HG03460 (cell line): Measurements from ENCODE around the gene ST6GALNAC4.

Source experiments
- ATAC-seq: cut with Tn5 transposase; IDR thresholded peaks from one replicate; pipeline ENCODE4 v1.9.1; 2021; ENCODE audit not compliant: unreplicated experiment

ST6GALNAC4 gene

DNA sequence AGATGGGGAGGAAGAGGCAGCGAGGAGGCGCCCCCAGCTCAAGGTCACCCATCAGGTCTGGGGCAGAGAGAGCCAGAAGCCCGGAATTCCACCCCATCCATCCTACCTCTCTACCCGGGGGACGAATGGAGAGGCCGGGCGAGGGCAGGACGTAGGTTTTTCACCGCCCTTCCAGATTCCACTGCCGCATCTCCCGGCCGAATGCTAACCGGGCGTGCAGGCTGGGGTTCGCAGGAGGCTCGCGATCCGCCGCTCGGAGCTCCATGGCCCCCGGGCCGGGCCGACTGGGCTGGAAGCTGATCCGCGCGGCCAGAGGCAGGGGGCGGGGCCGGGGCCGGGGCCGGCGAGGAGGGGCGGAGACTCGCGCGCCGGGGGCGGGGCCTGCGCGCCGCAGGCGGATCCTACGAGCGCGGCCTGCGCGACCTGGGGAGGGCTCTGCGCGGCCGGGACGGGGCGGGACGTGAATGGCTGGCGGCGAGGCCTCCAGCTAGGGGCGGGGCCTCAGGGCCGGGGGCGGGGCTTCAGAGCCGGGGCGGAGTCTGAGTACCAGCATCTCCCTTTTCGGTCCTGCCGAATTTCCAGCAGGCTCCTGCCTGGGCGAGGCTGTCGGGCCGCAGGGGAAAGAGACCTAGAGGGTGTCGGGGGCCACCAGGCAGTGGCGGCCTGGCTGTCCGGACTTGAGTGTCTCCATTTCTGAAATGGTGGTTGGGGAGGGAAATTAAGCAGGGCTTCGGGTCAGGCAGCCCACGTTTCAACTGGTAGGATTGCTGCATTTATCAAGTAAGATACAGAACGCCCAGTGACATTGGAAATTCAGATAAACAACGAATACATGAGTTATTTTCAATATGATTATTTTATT is at the start of gene ST6GALNAC4:
TSS of gene ST6GALNAC4 (minus strand) at position 322 of the 862 bp plus-strand sequence. CDS start 622 bp downstream, outside the sequence.
- peak; percentile 61 for ATAC-seq

DNA sequence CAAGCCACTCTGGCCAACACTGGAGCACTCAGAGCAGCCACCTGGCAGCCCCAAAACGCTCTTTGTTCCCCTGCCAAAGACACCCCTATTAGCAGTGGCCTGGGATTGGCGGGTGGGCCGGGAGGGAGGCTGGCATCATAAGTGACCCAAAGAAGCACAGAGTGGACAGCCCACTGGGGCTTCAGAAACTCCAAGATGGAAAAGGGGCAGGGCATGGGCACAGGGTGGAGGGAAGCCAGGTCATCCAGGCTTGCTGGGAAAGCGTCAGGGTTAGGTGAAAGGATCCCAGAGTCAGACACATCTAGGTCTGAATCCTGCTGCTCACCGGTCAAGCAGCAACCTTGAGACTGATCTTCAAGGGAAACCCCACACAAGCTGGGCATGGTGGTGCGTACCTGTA is 49.1 kb upstream of the ST6GALNAC4 start:
- no peak for ATAC-seq

GRCh38 chr9:127963359-127964064 is 46.7 kb upstream of the ST6GALNAC4 start:
- no peak for ATAC-seq

DNA sequence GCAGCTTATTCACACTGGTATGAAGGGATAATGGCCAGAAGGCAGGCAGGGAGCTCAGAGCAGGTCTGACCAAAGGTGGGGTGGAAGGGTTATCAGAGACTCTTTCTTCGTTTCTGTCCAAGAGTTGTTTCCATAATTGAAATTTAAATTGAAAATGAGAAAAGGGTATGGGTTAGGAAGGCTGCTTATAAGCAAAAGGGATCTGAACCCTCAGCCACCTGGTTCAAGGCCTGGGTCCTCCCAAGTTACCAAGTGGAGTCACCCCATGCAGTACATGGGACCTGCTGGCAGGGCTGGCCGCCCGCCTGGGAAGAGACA is 46.2 kb upstream of the ST6GALNAC4 start:
- ATAC-seq = no peak

GRCh38 chr9:127962278-127962677 is 45.4 kb upstream of the ST6GALNAC4 start:
- ATAC-seq = no peak

- ATAC-seq = no peak
Observed at GRCh38 chr9:127961613-127962155, 44.8 kb upstream of the ST6GALNAC4 start.

DNA sequence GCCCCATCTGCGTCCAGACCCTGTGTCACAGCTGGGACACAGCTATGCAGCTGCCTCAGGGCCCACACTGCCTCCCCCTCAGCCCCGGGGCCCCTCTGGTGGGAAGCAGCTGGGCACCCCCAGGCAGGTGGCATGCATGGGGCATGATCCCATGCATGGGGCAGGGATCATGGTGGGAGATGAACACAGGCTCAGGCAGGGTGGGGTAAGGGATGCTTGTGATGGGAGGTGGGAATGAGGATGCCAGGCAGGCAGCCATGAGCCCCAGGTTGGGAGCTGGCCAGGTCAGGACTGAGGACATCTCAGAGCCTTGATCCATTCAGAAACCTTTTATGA is 44.3 kb upstream of the ST6GALNAC4 start:
- no peak for ATAC-seq

- no peak for ATAC-seq
Observed at GRCh38 chr9:127960410-127961154, 43.7 kb upstream of the ST6GALNAC4 start.

DNA sequence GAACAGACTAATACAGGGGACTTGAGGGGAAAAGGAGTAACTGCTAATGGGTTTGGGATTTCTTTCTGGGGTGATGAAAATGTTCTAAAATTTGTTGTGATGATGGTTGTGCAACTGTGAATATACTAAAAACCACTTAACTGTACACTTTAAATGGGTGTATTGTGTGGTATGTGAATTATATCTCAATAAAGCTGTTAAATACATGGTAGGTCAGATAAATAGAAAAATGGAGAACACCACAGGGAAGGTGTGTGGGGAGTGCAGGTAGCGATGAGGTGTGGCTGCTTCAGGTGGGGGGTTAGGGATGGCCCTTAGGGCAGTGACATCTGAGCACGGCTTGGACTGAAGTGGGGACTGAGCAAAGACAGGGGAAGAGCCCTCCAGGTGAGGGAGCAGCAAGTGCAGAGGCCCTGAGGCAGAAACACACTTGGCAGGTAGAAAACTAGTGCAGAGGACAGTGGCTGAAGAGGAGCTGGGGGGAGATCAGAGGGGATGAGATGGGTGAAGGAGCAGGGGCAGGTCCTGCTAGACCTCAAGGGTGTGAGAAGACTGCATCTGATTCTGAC is 43.1 kb upstream of the ST6GALNAC4 start:
- no peak for ATAC-seq

DNA sequence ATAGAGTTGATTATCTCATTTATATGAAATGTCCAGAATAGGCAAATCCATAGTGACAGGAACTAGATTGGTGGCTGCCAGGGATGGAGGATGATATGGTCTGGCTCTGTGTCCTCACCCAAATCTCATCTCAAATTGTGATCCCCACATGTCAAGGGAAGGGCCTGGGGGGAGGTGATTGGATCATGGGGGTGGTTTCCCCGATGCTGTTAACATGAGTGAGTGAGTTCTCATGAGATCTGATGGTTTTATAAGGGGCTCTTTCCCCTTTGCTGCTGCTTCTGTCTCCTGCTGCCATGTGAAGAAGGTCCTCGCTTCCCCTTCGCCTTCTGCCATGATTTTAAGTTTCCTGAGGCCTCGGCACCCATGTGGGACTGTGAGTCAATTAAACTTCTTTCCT is 42.6 kb upstream of the ST6GALNAC4 start:
- ATAC-seq = no peak

GRCh38 chr9:127958728-127959127 is 41.9 kb upstream of the ST6GALNAC4 start:
- no peak for ATAC-seq

DNA sequence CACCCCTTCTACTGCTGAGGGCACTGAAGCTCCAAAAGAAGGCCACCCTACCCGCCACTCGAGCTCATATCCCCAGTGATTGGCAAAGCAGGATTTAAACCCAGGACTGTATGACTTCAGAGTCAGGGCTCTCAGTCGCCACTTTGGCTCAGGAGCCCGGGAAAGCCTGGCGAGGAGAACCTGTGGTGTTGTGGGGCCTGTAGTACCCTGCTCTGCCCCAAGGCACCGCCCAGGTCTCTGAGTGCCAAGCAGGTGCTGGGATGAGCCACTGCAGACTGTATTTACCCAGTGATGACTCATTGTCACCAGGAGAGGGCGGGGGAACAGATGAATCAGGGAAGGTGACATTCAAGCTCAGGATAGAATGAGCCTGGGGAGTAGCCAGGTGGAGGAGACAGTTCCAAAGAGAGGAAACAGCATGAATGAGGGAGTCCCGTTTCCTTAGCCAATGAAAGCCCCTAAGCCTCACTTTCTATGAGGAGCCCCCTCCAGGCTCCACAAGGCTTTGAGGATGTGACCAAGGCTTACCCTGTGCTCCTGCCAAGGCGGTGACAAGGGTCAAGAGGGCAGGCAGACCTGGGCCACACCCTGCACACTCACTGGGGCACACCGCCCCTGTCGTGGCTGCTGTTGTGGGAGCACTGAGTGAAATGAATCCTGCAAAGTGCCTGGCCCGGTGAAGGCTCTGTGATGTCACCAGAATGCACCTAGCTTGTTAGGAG is 38.6 kb upstream of the ST6GALNAC4 start:
- no peak for ATAC-seq

DNA sequence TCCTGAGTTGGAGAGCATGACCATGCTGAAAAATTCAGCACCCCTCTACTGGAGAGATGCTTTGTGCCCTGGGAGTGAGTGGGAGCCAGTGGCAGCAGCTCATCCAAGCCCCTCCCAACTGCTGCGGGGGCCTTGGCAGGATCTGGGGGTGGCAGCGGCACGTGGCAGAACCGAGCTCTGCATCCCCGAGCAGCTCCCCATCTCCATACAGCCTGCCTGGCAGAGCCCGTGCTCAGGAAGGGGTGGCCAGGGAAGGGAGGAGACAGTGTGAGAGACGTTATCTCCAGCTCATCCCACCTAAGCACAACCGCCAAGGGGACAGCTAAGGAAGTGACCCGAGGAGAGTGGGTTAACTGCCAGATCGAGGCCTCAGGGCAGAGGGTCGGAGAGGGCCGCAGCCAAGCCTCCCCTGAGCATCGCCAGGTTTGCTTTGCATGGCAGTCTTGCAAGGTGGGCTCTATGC is 38.0 kb upstream of the ST6GALNAC4 start:
- no peak for ATAC-seq

GRCh38 chr9:127953768-127954505 is 37.1 kb upstream of the ST6GALNAC4 start:
- ATAC-seq = no peak

- ATAC-seq = no peak
Observed at GRCh38 chr9:127953154-127953553, 36.3 kb upstream of the ST6GALNAC4 start.

DNA sequence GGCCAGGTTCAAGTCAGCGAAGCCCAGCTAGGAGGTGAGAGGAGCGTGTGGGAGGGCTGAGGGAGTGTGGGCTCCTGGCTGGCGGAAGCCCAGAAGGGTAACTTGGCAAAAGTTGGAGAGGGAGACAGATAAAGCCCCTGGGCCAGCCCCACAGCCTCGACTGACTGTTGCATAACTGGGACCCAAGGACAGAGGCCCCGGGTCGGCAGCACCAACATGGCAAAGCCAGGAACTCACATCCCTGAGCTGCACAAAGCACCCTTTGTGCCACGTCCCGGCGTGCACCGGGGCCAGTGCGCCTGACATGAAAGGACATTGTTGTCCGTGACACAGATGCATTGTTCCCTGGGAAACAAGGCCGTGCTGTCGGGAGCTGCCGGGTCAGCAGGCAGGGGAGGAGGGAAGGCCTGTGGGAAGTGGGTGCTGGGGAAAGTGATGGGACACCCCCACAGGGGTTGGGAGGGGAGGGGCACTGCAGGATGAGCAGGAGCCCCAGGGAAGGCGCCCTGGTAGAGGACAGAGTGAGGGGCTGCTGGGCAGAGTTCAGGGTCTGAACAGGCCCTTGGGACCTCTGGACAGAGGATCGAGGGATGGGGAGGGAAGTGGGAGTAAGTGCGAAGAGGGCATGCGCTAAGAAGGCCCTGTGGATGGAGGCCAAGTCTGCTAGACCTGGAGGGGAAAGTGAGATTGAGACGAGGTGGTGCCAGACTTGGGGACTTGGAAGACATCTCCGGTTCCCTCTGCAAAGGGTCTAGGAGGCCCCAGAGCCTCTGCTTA is 33.9 kb upstream of the ST6GALNAC4 start:
- ATAC-seq = no peak

DNA sequence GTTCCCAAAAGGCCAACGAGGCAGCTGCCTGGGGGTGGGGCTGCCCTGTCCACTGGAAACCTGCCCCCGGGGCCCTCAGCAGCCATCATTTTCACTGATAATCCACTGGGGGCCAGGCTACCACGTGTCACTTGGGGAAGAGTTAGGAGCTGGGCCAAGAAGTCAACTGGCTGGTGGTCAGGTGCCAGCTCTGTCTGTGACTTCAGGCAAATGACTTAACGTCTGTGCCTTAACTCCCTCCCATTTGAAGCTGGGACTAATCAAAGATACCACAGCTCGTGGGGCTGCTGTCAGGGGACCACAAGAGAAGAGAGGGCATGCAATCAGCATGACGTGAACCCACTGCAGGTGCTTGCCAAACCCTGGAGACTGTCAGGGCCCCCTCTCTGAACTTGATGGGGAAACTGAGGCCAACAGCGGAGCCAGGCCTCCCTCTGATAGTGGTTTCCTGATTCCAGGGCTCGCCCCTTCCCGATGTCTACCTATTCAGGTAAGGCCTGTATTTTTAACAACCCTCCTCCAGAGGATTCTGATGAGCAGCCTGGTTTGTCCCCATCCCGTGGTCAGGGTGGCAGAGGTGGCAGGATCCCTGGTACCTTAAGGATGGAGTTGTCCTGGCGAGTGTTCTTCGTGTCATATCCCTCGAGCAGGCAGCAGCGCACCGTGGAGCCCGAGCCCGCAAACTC is 33.1 kb upstream of the ST6GALNAC4 start:
- no peak for ATAC-seq
